Stomach (tissue), 9 donors: ENCODE data around the gene MSGN1. TPM values are rescaled to one million over a fixed set of nuclear protein-coding genes. Genes with fewer than 3 reads are reported as not detected.

Experiments
- DNase-seq, 2 donors: peaks; one replicate each; pipeline versions ENCODE4 v3.0.0 to v3.0.0-alpha.2; 2013 to 2019
- H3K27ac ChIP-seq, 5 donors: fragments of 200-600 bp in 4 of 5; sonication (generic) in 4 of 5; one replicate each; pipeline ENCODE4 v1.5.1; 2013 to 2019; ENCODE audit warnings: mild to moderate bottlenecking in 1 of 5, moderate library complexity in 1 of 5
- H3K27me3 ChIP-seq, 3 donors: fragments of 200-600 bp; sonication (generic); one replicate each; pipeline ENCODE4 v1.5.1; 2017 to 2019; ENCODE audit warnings: mixed run types in 1 of 3
- H3K36me3 ChIP-seq, 4 donors: fragments of 200-600 bp; sonication (generic); 1 replicate in 3 of 4; 2 replicates in 1 of 4; pipeline ENCODE4 v1.5.1; 2016 to 2019
- H3K4me1 ChIP-seq, 4 donors: fragments of 200-600 bp; sonication (generic); one replicate each; pipeline ENCODE4 v1.5.1; 2016 to 2019
- H3K4me3 ChIP-seq, 4 donors: fragments of 200-600 bp; sonication (generic) in 3 of 4; one replicate each; pipeline ENCODE4 v1.5.1; 2016 to 2019; ENCODE audit warnings: mild to moderate bottlenecking in 1 of 4
- H3K9me3 ChIP-seq, 4 donors: fragments of 200-600 bp; sonication (generic); one replicate each; pipeline ENCODE4 v1.5.1; 2016 to 2019
- CTCF ChIP-seq, 7 experiments: fragments of 450-650 bp in 4 of 7; fragments of 200-600 bp in 3 of 7; sonication (generic) in 3 of 7; IDR thresholded peaks; one replicate each; pipeline ENCODE4 v1.5.1; 2016 to 2019; ENCODE audit warnings: antibody characterized with exemption in 7 of 7, control low read depth in 2 of 7, mild to moderate bottlenecking in 1 of 7
- EP300 ChIP-seq: sonication (generic); formaldehyde crosslinking; IDR thresholded peaks from one replicate; pipeline ENCODE4 v1.6.1; 2017; ENCODE audit warnings: antibody characterized with exemption
- POLR2A ChIP-seq, 4 donors: fragments of 450-650 bp; IDR thresholded peaks; one replicate each; pipeline ENCODE4 v1.6.1; 2016; ENCODE audit warnings: antibody characterized with exemption in 4 of 4, control low read depth in 2 of 4, mild to moderate bottlenecking in 1 of 4, moderate library complexity in 1 of 4
- POLR2AphosphoS5 ChIP-seq, 3 donors: sonication (generic); formaldehyde crosslinking; IDR thresholded peaks; one replicate each; pipeline ENCODE4 v1.6.1; 2016; ENCODE audit warnings: antibody characterized with exemption in 3 of 3
- WGBS, 5 donors: extraction: QIAGEN DNeasy Blood & Tissue Kit in 3 of 5; methylation state at CpG; one replicate each; pipeline versions ENCODE4 v1.1.5 to v1.1.7; 2013 to 2018; 5-methylcytosine and 5-hydroxymethylcytosine counted together
- intact Hi-C: fragments of 100-400 bp; cut with DNase I; formaldehyde crosslinking; loops from one replicate; pipeline ENCODE4 v1.15.1; 2023; ENCODE audit warnings: low total_unique reads
- polyA plus RNA-seq, 3 donors: library from polyadenylated mRNA; stranded (reverse); fragments of 200-250 nt; gene quantifications; one replicate each; pipeline ENCODE4 v1.2.3, GENCODE V29; 2013
- total RNA-seq, 5 donors: library from RNA; depleted of rRNA; stranded (reverse); fragments of >200 nt; gene quantifications; one replicate each; pipeline versions ENCODE4 v1.1.0 to v1.2.3, GENCODE V29; 2014 to 2016
- donor health status: healthy with polysubstance abuse.
- donor health status: Bipolar disorder and iron deficiency.
- donor health status: healthy.

MSGN1 gene
- total and polyA plus RNA-seq, 8 donors, result 0.75 TPM; not detected in 7

GRCh38 chr2:17793296-17793695 lies 23.0 kb upstream of the MSGN1 start:
- WGBS, 5 donors, result 66 to 71% (median 69%) methylated on average over 4 of the region's 4 CpGs
- no peaks in the 10 kb centered on the region for H3K36me3 ChIP-seq
- no peak for DNase-seq

GRCh38 chr2:17793803-17794354 lies 22.4 kb upstream of the MSGN1 start:
- H3K27ac ChIP-seq, result no peak overlapping the region
- no peaks in the 10 kb centered on the region for H3K36me3 ChIP-seq
- H3K4me1 ChIP-seq, result peaks cover 0 to 10% (median 2%) of the 10 kb centered on the region in 4 donors
- intact Hi-C loops, result no loop called here
- no peaks in the 10 kb centered on the region for H3K9me3 ChIP-seq
- DNase-seq, result no peak
- no peak overlapping the region for H3K4me3 ChIP-seq
- TF ChIP-seq POLR2AphosphoS5 (IDR thresholded peaks at IDR 0.05) (no peak), EP300 (no peak), CTCF (IDR thresholded peaks at IDR 0.05) (no peak), POLR2A (IDR thresholded peaks at IDR 0.05) (no peak)
- WGBS, 5 donors, result 72 to 82% (median 81%) methylated on average over 6 of the region's 6 CpGs
- H3K27me3 ChIP-seq, result peaks cover 0 to 4% (median 0%) of the 10 kb centered on the region in 3 donors

More at GRCh38 chr2:17793296-17793695, 23.0 kb upstream of the MSGN1 start:
- Histone ChIP-seq H3K4me1 (peaks cover 0 to 10% (median 2%) of the 10 kb centered on the region in 4 donors), H3K27me3 (peaks cover 0 to 4% (median 0%) of the 10 kb centered on the region in 3 donors), H3K4me3 (no peak overlapping the region), H3K27ac (no peak overlapping the region), H3K9me3 (no peaks in the 10 kb centered on the region)
- TF ChIP-seq POLR2A (IDR thresholded peaks at IDR 0.05) (no peak), CTCF (IDR thresholded peaks at IDR 0.05) (no peak), POLR2AphosphoS5 (IDR thresholded peaks at IDR 0.05) (no peak), EP300 (no peak)
- intact Hi-C loops, result no loop called here

- 81 to 88% (median 86%) methylated on average over 5 of the region's 5 CpGs for WGBS, 5 donors
- intact Hi-C loops, result no loop called here
- no peak overlapping the region for H3K4me3 ChIP-seq
- H3K4me1 ChIP-seq, result peaks cover 0 to 10% (median 2%) of the 10 kb centered on the region in 4 donors
- no peak for DNase-seq
- H3K27ac ChIP-seq, result no peak overlapping the region
- H3K9me3 ChIP-seq, result no peaks in the 10 kb centered on the region
- no peaks in the 10 kb centered on the region for H3K27me3 ChIP-seq
- TF ChIP-seq POLR2A (IDR thresholded peaks at IDR 0.05) (no peak), EP300 (no peak), CTCF (IDR thresholded peaks at IDR 0.05) (no peak), POLR2AphosphoS5 (IDR thresholded peaks at IDR 0.05) (no peak)
- no peaks in the 10 kb centered on the region for H3K36me3 ChIP-seq
These were observed 21.0 kb upstream of the MSGN1 start for GRCh38 chr2:17795309-17795708.

GRCh38 chr2:17798338-17798737 lies 17.9 kb upstream of the MSGN1 start:
- H3K27ac ChIP-seq, result no peak overlapping the region
- DNase-seq, result no peak
- intact Hi-C loops, result no loop called here
- no peak for TF ChIP-seq POLR2AphosphoS5 (IDR thresholded peaks at IDR 0.05)
- no peak for TF ChIP-seq POLR2A (IDR thresholded peaks at IDR 0.05)
- no peak for TF ChIP-seq CTCF (IDR thresholded peaks at IDR 0.05)
- TF ChIP-seq EP300, result no peak
- 84 to 88% (median 86%) methylated on average over 4 of the region's 4 CpGs for WGBS, 5 donors
- no peak overlapping the region for H3K4me3 ChIP-seq
- no peaks in the 10 kb centered on the region for H3K27me3 ChIP-seq
- H3K36me3 ChIP-seq, result no peaks in the 10 kb centered on the region
- H3K4me1 ChIP-seq, result no peaks in the 10 kb centered on the region
- no peaks in the 10 kb centered on the region for H3K9me3 ChIP-seq
